H1 (cell line): ENCODE results near the gene CYSRT1. TPM values are rescaled to one million over a fixed set of nuclear protein-coding genes. Genes with fewer than 3 reads are reported as not detected.

ENCODE experiments used
- BCL11A ChIP-seq, 2 experiments: IDR thresholded peaks; one replicate each; pipeline ENCODE4 v1.6.1; 2011; ENCODE audit warnings: low read depth in 2 of 2, low read length in 2 of 2, mild to moderate bottlenecking in 2 of 2
- BRCA1 ChIP-seq: IDR thresholded peaks from 2 replicates; pipeline ENCODE4 v1.6.1; 2012; ENCODE audit warnings: low read depth, low read length, improper control_type of control experiment
- EP300 ChIP-seq, 2 experiments: IDR thresholded peaks; 1 replicate in 1 of 2; 2 replicates in 1 of 2; pipeline ENCODE4 v1.6.1; 2011 to 2012; ENCODE audit warnings: low read depth in 2 of 2, low read length in 2 of 2, mild to moderate bottlenecking in 2 of 2, borderline replicate concordance in 1 of 2, inconsistent platforms in 1 of 2, moderate library complexity in 1 of 2
- GTF2F1 ChIP-seq: IDR thresholded peaks from 2 replicates; pipeline ENCODE4 v1.6.1; 2012; ENCODE audit warnings: low read depth, low read length, improper control_type of control experiment, borderline replicate concordance
- HDAC6 ChIP-seq: IDR thresholded peaks from one replicate; pipeline ENCODE4 v1.7.1; 2012; ENCODE audit warnings: low read depth, mild to moderate bottlenecking, inconsistent platforms, low read length, moderate library complexity
- KDM4A ChIP-seq: IDR thresholded peaks from one replicate; pipeline ENCODE4 v1.7.1; 2012; ENCODE audit warnings: low read depth, mild to moderate bottlenecking, moderate library complexity, low read length, inconsistent platforms; ENCODE audit not compliant: severe bottlenecking
- KDM5A ChIP-seq: fragments of 200-600 bp; IDR thresholded peaks from 2 replicates; pipeline ENCODE4 v1.7.1; 2012; ENCODE audit warnings: mild to moderate bottlenecking, low read length, inconsistent platforms, mixed read lengths
- MAX ChIP-seq: IDR thresholded peaks from 2 replicates; pipeline ENCODE4 v1.6.1; 2012; ENCODE audit warnings: inconsistent platforms
- RBBP5 ChIP-seq: IDR thresholded peaks from 2 replicates; pipeline ENCODE4 v1.7.1; 2012; ENCODE audit warnings: low read depth, mild to moderate bottlenecking, inconsistent platforms, low read length, moderate library complexity, borderline replicate concordance
- SP1 ChIP-seq: IDR thresholded peaks from 2 replicates; pipeline ENCODE4 v1.6.1; 2011; ENCODE audit warnings: low read depth, low read length
- SP2 ChIP-seq: IDR thresholded peaks from 2 replicates; pipeline ENCODE4 v1.6.1; 2012; ENCODE audit warnings: mild to moderate bottlenecking, low read length, inconsistent platforms
- SRF ChIP-seq: IDR thresholded peaks from 2 replicates; pipeline ENCODE4 v1.6.1; 2011; ENCODE audit warnings: mild to moderate bottlenecking, low read depth, low read length, moderate library complexity
- TCF12 ChIP-seq: IDR thresholded peaks from 2 replicates; pipeline ENCODE4 v1.6.1; 2011; ENCODE audit warnings: low read depth, mild to moderate bottlenecking, low read length
- polyA plus RNA-seq, 7 experiments: library from polyadenylated mRNA; depleted of rRNA in 3 of 7; stranded (reverse) in 5 of 7; unstranded in 2 of 7; fragments of >200 nt in 5 of 7; fragments of 200-250 nt in 2 of 7; gene quantifications; 1 replicate in 5 of 7; 2 replicates in 1 of 7; 4 replicates in 1 of 7; pipeline versions ENCODE4 v1.2.1 to v1.2.3, GENCODE V29; 2011 to 2013; ENCODE audit warnings: missing spikeins in 2 of 7, mixed read lengths in 2 of 7
- total RNA-seq: library from RNA; stranded (reverse); fragmentation: NEBNext Ultra II Directional; extraction: Animal tissue kit (Norgen Biotek cat#: 25700); gene quantifications from 2 replicates; pipeline ENCODE4 v1.2.1, GENCODE V29; 2021
- TF ChIP-seq, protein P1 (sequence below): IDR thresholded peaks from 2 replicates; pipeline ENCODE4 v1.6.1; 2012; ENCODE audit warnings: inconsistent platforms
- TF ChIP-seq, protein P2 (sequence below), 3 experiments: IDR thresholded peaks; 1 replicate in 2 of 3; 2 replicates in 1 of 3; pipeline versions ENCODE4 v1.5.1 to v1.6.1; 2011; ENCODE audit warnings: low read length in 3 of 3, mild to moderate bottlenecking in 3 of 3, inconsistent platforms in 2 of 3, low read depth in 1 of 3, moderate library complexity in 1 of 3; ENCODE audit not compliant: insufficient read depth in 1 of 3; ENCODE audit errors: control extremely low read depth in 1 of 3
- TF ChIP-seq, protein P3 (sequence below): IDR thresholded peaks from 2 replicates; pipeline ENCODE4 v1.6.1; 2011; ENCODE audit warnings: low read depth, mild to moderate bottlenecking, low read length; ENCODE audit not compliant: insufficient read depth
- TF ChIP-seq, protein P4 (sequence below): IDR thresholded peaks from 2 replicates; pipeline ENCODE4 v1.6.1; 2011; ENCODE audit warnings: low read length, improper control_type of control experiment

Gene CYSRT1
- total and polyA plus RNA-seq, 2 of the 8 experiments (the other 6 are each of a cell fraction or from before 2014, with no cell fraction given): 1.0 to 6.5 TPM

GRCh38 chr9:137200311-137201204, 24.4 kb upstream of the CYSRT1 start, which contains the start of gene TPRN (continued):
- TF ChIP-seq RBBP5 (no peak; the same call in 1 of the 2 replicates), GTF2F1 (peak; percentile 74; the same call in 1 of the 2 replicates), BRCA1 (no peak), HDAC6 (no peak), SP1 (peak; percentile 96), KDM4A (peak; percentile 22), SP2 (peak; percentile 66), MAX (peak; percentile 58), SRF (no peak), EP300 (IDR thresholded peaks at IDR 0.05; ENCODE audit: borderline replicate concordance in 1 of 2, low read depth in 2 of 2, low read length in 2 of 2) (no peak), KDM5A (no peak), BCL11A (IDR thresholded peaks at IDR 0.05; ENCODE audit: low read depth in 2 of 2, low read length in 2 of 2) (no peak), TCF12 (no peak)
- TF ChIP-seq, protein P1, sequence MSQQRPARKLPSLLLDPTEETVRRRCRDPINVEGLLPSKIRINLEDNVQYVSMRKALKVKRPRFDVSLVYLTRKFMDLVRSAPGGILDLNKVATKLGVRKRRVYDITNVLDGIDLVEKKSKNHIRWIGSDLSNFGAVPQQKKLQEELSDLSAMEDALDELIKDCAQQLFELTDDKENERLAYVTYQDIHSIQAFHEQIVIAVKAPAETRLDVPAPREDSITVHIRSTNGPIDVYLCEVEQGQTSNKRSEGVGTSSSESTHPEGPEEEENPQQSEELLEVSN: no peak
- TF ChIP-seq, protein P2, sequence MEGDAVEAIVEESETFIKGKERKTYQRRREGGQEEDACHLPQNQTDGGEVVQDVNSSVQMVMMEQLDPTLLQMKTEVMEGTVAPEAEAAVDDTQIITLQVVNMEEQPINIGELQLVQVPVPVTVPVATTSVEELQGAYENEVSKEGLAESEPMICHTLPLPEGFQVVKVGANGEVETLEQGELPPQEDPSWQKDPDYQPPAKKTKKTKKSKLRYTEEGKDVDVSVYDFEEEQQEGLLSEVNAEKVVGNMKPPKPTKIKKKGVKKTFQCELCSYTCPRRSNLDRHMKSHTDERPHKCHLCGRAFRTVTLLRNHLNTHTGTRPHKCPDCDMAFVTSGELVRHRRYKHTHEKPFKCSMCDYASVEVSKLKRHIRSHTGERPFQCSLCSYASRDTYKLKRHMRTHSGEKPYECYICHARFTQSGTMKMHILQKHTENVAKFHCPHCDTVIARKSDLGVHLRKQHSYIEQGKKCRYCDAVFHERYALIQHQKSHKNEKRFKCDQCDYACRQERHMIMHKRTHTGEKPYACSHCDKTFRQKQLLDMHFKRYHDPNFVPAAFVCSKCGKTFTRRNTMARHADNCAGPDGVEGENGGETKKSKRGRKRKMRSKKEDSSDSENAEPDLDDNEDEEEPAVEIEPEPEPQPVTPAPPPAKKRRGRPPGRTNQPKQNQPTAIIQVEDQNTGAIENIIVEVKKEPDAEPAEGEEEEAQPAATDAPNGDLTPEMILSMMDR (IDR thresholded peaks at IDR 0.05; ENCODE audit: control extremely low read depth in 1 of 3, insufficient read depth in 1 of 3, low read depth in 1 of 3, low read length in 3 of 3): no peak
- TF ChIP-seq, protein P3, sequence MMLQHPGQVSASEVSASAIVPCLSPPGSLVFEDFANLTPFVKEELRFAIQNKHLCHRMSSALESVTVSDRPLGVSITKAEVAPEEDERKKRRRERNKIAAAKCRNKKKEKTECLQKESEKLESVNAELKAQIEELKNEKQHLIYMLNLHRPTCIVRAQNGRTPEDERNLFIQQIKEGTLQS: no peak
- TF ChIP-seq, protein P4, sequence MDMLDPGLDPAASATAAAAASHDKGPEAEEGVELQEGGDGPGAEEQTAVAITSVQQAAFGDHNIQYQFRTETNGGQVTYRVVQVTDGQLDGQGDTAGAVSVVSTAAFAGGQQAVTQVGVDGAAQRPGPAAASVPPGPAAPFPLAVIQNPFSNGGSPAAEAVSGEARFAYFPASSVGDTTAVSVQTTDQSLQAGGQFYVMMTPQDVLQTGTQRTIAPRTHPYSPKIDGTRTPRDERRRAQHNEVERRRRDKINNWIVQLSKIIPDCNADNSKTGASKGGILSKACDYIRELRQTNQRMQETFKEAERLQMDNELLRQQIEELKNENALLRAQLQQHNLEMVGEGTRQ: no peak; the same call in 1 of the 2 replicates
